ENCODE measurements around the gene DUSP8. TPM values are rescaled to one million over a fixed set of nuclear protein-coding genes. Genes with fewer than 3 reads are reported as not detected.

The DUSP8 gene
- polyA plus RNA-seq, 4 donors = 3.1 to 15.0 (median 7.1) TPM

DNA sequence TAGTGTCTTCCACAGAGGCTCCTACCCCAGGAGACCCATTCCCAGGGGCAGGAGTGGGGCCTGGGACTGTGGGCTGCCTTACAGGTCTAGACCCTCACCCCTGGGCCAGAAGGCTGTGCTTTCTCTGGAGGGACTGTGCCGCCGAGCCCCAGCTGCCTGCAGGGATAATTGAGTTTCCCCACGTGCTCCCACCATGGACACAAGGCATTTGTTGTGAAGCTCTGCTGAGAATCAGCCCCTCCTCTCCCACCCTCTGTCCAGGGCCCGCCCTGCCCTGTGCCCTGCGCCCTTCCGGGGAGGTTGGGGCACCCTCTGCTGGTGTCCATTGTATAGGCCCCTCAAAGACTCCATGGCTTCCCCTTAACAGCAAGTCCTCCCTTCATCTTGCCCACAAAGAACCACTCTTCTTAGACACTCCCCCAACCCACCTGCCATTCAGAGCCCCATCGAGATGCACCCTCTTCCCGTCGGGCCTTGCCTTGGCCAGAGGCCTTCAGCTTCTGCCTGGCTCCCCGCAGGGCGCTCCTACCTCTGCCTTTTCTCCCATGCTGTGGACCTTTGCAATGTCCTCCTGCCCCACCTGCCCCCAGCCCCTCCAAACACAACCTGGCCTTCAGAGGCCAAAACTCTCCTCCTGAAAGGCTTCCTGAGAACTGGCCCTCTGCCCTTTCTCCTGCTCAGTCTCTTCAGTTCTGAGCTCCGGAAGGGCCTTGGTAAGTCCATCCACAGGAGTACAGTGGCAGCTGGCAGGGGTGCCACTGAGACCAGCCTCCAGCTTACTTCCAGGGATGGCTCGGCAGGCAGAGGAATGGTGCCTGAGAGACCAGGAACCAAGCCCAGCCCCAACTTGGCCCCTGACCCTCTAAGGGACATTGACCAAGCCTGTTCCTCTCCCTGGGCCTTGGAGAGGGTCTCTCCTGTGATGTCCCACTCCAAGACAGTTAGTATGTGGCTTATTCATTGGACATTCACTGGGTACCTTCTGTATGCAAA is 22.4 kb downstream of the DUSP8 start:
- no peak overlapping the region for H3K27ac ChIP-seq (ENCODE audit: low read depth in 1 of 3, low read length in 2 of 3)
- H3K9me3 ChIP-seq (ENCODE audit: control insufficient read depth in 2 of 2, insufficient read depth in 1 of 2, low read depth in 1 of 2, low read length in 1 of 2) = no peaks in the 10 kb centered on the region
- peaks cover 0 to 3% (median 0%) of the 10 kb centered on the region in 3 donors for H3K36me3 ChIP-seq (ENCODE audit: control insufficient read depth in 3 of 3, insufficient read depth in 2 of 3, low read depth in 1 of 3, low read length in 3 of 3)
- no peak overlapping the region for H3K4me3 ChIP-seq (ENCODE audit: low read depth in 1 of 3, low read length in 3 of 3)
- H3K27me3 ChIP-seq (ENCODE audit: control insufficient read depth in 3 of 3, insufficient read depth in 3 of 3, low read length in 3 of 3) = peaks cover 5 to 17% (median 6%) of the 10 kb centered on the region in 3 donors
- peaks cover 0 to 39% (median 3%) of the 10 kb centered on the region in 3 donors for H3K4me1 ChIP-seq (ENCODE audit: control insufficient read depth in 3 of 3, insufficient read depth in 2 of 3, low read depth in 1 of 3, low read length in 2 of 3)
- WGBS, 3 donors = 78 to 83% (median 80%) methylated on average over 12 to 13 of the region's 13 CpGs
- FAIRE-seq (no peak), DNase-seq (no peak)

DNA sequence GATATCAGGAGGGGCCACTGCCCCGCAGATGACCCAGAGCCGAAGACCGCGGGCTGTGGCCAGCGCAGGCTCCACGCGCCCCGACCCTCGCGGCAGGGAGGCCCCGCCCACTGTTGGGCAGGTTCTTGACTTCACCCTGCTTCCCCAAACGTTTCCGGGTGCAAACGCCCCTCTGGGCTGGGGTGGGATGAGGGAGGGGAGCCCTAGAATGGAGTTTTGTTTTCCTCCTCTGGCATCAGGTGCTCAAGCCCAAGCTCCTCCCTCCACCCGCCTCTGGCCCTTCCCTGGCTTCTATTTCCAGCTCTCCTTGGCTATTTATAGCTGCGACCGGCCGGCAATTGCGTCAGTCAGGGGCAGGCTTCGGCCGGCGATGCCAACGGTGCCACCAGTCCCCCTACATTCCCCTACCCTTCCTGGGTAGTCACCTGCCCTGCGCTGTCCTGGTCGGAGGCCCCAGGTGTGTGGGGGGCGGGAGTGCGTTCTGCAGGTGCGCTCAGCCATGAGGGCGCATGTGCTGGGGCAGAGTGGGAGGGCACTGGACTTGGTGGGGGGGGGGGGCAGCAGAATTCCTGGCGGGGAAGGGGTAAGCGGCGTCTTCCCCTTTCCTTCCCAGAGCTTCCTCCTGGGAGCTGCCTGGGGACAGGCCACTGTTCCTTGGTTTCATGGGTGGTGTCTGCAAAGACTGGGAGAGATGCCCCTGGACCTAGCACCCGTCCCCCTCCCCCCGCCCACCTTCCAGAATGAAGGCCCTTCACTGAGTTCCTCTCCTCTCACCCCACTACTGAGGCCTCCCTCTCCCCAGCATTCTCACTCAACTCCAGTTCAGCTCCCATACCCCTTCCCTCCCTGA is 23.6 kb downstream of the DUSP8 start:
- H3K4me3 ChIP-seq (ENCODE audit: low read depth in 1 of 3, low read length in 3 of 3) = peak overlapping the region in 2 of 3 donors; percentile 5 to 36
- no peaks in the 10 kb centered on the region for H3K9me3 ChIP-seq (ENCODE audit: control insufficient read depth in 2 of 2, insufficient read depth in 1 of 2, low read depth in 1 of 2, low read length in 1 of 2)
- H3K36me3 ChIP-seq (ENCODE audit: control insufficient read depth in 3 of 3, insufficient read depth in 2 of 3, low read depth in 1 of 3, low read length in 3 of 3) = no peaks in the 10 kb centered on the region
- no peak for FAIRE-seq
- peaks cover 0 to 27% (median 3%) of the 10 kb centered on the region in 3 donors for H3K4me1 ChIP-seq (ENCODE audit: control insufficient read depth in 3 of 3, insufficient read depth in 2 of 3, low read depth in 1 of 3, low read length in 2 of 3)
- peak; percentile 53 to 86 for DNase-seq
- H3K27ac ChIP-seq (ENCODE audit: low read depth in 1 of 3, low read length in 2 of 3) = peak overlapping the region in 1 of 3 donors; percentile 71
- H3K27me3 ChIP-seq (ENCODE audit: control insufficient read depth in 3 of 3, insufficient read depth in 3 of 3, low read length in 3 of 3) = peaks cover 5 to 17% (median 6%) of the 10 kb centered on the region in 3 donors
- WGBS, 3 donors = 12 to 13% (median 12%) methylated on average over 21 to 34 of the region's 34 CpGs

DNA sequence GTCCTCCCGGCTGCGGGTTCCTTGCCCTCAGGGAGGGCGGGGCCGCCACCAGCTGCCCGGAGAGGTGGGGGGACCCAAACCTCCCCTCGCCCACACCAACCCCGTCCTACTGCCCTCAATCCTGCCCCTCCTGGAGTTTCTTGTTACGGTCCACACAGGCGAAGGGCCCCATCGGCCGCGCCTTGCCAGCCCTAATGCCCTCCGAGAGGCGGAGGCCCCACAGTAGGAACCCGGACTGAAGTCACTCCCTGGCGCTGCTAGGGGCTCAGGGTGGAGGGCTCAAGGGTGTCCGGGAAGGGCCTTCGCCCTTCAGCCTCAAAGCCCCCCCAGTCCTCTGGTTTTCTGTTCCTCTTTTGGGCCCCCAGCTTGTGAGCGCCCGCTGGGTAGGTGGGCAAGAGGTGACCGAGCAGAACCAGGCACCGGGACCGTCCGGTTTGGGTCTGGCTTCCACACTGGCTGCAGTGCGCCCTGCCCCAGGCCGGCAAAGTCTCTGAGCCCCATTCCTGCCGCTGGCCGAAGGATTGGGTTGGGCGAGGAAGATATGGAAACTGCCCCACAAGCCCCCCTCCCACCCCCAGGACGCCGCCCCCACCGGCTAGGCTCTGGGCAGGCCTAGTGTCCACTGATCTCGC is 24.5 kb downstream of the DUSP8 start:
- Histone ChIP-seq H3K36me3 (ENCODE audit: control insufficient read depth in 3 of 3, insufficient read depth in 2 of 3, low read depth in 1 of 3, low read length in 3 of 3) (no peaks in the 10 kb centered on the region), H3K4me3 (ENCODE audit: low read depth in 1 of 3, low read length in 3 of 3) (peak overlapping the region in 2 of 3 donors; percentile 31 to 36), H3K27me3 (ENCODE audit: control insufficient read depth in 3 of 3, insufficient read depth in 3 of 3, low read length in 3 of 3) (peaks cover 5 to 17% (median 6%) of the 10 kb centered on the region in 3 donors), H3K4me1 (ENCODE audit: control insufficient read depth in 3 of 3, insufficient read depth in 2 of 3, low read depth in 1 of 3, low read length in 2 of 3) (peaks cover 0 to 28% (median 3%) of the 10 kb centered on the region in 3 donors), H3K27ac (ENCODE audit: low read depth in 1 of 3, low read length in 2 of 3) (peak overlapping the region in 1 of 3 donors; percentile 71), H3K9me3 (ENCODE audit: control insufficient read depth in 2 of 2, insufficient read depth in 1 of 2, low read depth in 1 of 2, low read length in 1 of 2) (no peaks in the 10 kb centered on the region)
- FAIRE-seq (no peak), DNase-seq (peak in 1 of 2 donors; percentile 70)
- WGBS, 3 donors = 6 to 11% (median 10%) methylated on average over 26 to 33 of the region's 33 CpGs

DNA sequence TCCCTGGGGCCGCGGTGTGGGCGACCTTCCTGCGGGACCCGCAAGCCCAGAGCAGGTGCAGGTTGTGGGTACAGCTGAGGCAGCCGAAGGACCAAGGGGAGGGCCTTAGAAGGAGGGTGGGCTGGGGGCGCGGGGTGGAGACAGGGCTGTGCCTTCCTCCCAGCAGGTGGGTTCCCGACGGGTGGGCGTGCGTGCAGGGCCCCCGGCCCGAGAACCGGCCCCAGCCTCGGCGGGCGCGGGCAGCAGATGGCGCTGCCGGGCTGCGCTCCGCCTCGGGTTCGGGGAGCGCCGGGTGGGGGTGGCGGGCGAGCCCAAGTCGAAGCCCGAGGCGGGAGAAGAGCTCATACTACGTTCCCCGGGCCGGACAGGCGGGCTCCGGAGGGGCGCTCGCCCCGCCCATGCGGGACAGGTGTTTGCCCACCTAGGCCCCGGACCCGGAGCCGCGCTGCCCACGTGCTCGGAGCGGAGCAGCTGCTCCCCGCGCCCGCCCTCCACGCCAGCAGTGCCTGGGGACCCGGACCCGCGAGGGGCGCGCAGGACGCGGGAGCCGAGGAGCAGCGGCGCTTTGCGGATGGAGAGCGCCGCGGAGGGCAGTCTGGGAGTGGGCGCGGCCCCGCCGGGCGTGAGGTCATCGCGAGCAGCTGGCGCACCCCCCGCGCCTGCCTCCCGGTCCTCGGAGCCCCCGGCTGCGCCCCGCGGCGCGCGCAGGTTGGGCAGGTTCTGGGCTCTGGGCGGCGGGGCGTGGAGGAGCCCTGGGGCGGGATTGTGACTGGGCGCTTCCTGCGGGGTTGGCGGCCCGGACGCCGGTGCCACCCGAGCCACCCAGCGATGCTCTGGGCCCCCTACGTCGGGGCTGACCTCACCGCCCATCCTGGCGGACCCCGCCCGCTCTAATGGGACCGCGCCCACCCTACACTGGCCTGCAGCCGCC is 25.3 kb downstream of the DUSP8 start:
- peak; percentile 45 to 86 for DNase-seq
- Histone ChIP-seq H3K36me3 (ENCODE audit: control insufficient read depth in 3 of 3, insufficient read depth in 2 of 3, low read depth in 1 of 3, low read length in 3 of 3) (no peaks in the 10 kb centered on the region), H3K9me3 (ENCODE audit: control insufficient read depth in 2 of 2, insufficient read depth in 1 of 2, low read depth in 1 of 2, low read length in 1 of 2) (no peaks in the 10 kb centered on the region), H3K27me3 (ENCODE audit: control insufficient read depth in 3 of 3, insufficient read depth in 3 of 3, low read length in 3 of 3) (peaks cover 5 to 17% (median 6%) of the 10 kb centered on the region in 3 donors), H3K4me3 (ENCODE audit: low read depth in 1 of 3, low read length in 3 of 3) (peak overlapping the region; percentile 21 to 39 (median 31)), H3K27ac (ENCODE audit: low read depth in 1 of 3, low read length in 2 of 3) (peak overlapping the region in 2 of 3 donors; percentile 8 to 77), H3K4me1 (ENCODE audit: control insufficient read depth in 3 of 3, insufficient read depth in 2 of 3, low read depth in 1 of 3, low read length in 2 of 3) (peaks cover 0 to 36% (median 3%) of the 10 kb centered on the region in 3 donors)
- WGBS, 3 donors = 1 to 2% (median 2%) methylated on average over 71 to 106 of the region's 106 CpGs
- no peak for FAIRE-seq

DNA sequence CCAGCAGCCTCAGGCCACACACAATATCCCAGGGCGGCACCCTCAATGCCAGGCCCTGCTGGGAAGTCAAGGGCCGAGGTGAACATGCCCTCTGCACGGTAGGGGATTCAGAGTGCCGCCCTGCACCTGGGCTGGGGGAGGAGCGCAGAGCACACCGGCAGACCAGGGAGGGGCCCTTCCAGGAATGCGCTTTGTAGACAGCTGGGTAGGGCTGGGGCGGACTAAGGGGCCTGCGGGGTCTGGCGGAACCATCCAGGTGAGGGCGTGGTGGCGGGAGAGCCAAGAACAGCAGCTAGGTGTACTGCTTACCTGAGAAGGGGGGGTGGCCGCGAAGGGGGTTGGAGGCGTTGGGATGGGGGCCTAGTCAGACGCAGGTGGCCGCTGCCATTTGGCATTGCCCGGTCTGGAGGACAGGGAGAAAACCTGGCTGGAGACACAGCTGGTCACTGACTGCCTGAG is 26.0 kb downstream of the DUSP8 start:
- no peaks in the 10 kb centered on the region for H3K9me3 ChIP-seq (ENCODE audit: control insufficient read depth in 2 of 2, insufficient read depth in 1 of 2, low read depth in 1 of 2, low read length in 1 of 2)
- no peaks in the 10 kb centered on the region for H3K36me3 ChIP-seq (ENCODE audit: control insufficient read depth in 3 of 3, insufficient read depth in 2 of 3, low read depth in 1 of 3, low read length in 3 of 3)
- H3K4me3 ChIP-seq (ENCODE audit: low read depth in 1 of 3, low read length in 3 of 3) = peak overlapping the region in 1 of 3 donors; percentile 39
- peaks cover 5 to 21% (median 6%) of the 10 kb centered on the region in 3 donors for H3K27me3 ChIP-seq (ENCODE audit: control insufficient read depth in 3 of 3, insufficient read depth in 3 of 3, low read length in 3 of 3)
- 8 to 9% (median 9%) methylated on average over 18 of the region's 18 CpGs for WGBS, 3 donors
- H3K4me1 ChIP-seq (ENCODE audit: control insufficient read depth in 3 of 3, insufficient read depth in 2 of 3, low read depth in 1 of 3, low read length in 2 of 3) = peaks cover 0 to 37% (median 3%) of the 10 kb centered on the region in 3 donors
- H3K27ac ChIP-seq (ENCODE audit: low read depth in 1 of 3, low read length in 2 of 3) = peak overlapping the region in 1 of 3 donors; percentile 77
- DNase-seq = peak; percentile 72 to 91
- FAIRE-seq = no peak

DNA sequence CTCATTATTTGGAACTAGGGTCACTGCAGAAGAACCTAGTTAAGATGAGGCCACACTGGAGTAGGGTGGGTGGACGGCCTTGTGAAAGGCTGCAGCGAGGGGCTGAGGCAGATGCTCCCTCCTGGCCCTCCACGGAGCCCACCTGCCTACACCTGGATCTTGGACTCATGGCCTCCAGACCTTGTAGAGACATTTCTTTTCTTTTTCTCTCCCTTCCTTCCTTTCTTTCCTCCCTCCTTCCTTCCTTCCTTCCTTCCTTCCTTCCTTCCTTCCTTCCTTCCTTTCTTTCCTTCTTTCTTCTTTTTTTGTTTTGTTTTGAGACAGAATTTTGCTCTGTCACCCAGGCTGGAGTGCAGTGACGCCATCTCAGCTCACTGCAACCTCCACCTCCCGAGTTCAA is 26.6 kb downstream of the DUSP8 start:
- FAIRE-seq (no peak), DNase-seq (no peak)
- WGBS, 3 donors = 57 to 72% (median 68%) methylated on average over 5 of the region's 5 CpGs
- H3K4me3 ChIP-seq (ENCODE audit: low read depth in 1 of 3, low read length in 3 of 3) = no peak overlapping the region
- H3K36me3 ChIP-seq (ENCODE audit: control insufficient read depth in 3 of 3, insufficient read depth in 2 of 3, low read depth in 1 of 3, low read length in 3 of 3) = no peaks in the 10 kb centered on the region
- no peaks in the 10 kb centered on the region for H3K9me3 ChIP-seq (ENCODE audit: control insufficient read depth in 2 of 2, insufficient read depth in 1 of 2, low read depth in 1 of 2, low read length in 1 of 2)
- peaks cover 5 to 21% (median 6%) of the 10 kb centered on the region in 3 donors for H3K27me3 ChIP-seq (ENCODE audit: control insufficient read depth in 3 of 3, insufficient read depth in 3 of 3, low read length in 3 of 3)
- peak overlapping the region in 1 of 3 donors; percentile 77 for H3K27ac ChIP-seq (ENCODE audit: low read depth in 1 of 3, low read length in 2 of 3)
- peaks cover 0 to 37% (median 3%) of the 10 kb centered on the region in 3 donors for H3K4me1 ChIP-seq (ENCODE audit: control insufficient read depth in 3 of 3, insufficient read depth in 2 of 3, low read depth in 1 of 3, low read length in 2 of 3)

DNA sequence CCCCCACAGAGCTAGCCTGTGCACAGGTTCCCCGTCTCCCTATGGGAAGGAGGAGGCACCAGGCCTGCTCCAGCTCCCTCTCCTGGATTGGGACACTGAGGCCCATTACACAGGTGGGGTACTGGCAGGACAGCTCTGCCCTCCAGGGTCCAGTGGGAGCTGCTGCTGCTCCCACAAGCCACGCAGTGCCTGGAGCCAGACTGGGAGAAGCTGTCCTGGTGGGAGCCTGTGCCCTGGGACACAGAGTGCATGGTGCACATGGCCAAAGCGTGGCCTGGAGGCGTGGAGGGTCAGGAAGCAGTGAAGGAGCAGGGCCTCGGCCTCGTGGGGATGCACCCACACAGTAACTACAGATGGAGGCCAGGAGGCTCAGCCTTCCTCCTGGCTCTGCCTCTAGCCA is 27.5 kb downstream of the DUSP8 start:
- no peak overlapping the region for H3K4me3 ChIP-seq (ENCODE audit: low read depth in 1 of 3, low read length in 3 of 3)
- no peaks in the 10 kb centered on the region for H3K9me3 ChIP-seq (ENCODE audit: control insufficient read depth in 2 of 2, insufficient read depth in 1 of 2, low read depth in 1 of 2, low read length in 1 of 2)
- no peak for FAIRE-seq
- H3K27ac ChIP-seq (ENCODE audit: low read depth in 1 of 3, low read length in 2 of 3) = no peak overlapping the region
- H3K4me1 ChIP-seq (ENCODE audit: control insufficient read depth in 3 of 3, insufficient read depth in 2 of 3, low read depth in 1 of 3, low read length in 2 of 3) = peaks cover 0 to 37% (median 3%) of the 10 kb centered on the region in 3 donors
- no peak for DNase-seq
- H3K27me3 ChIP-seq (ENCODE audit: control insufficient read depth in 3 of 3, insufficient read depth in 3 of 3, low read length in 3 of 3) = peaks cover 5 to 19% (median 6%) of the 10 kb centered on the region in 3 donors
- WGBS, 3 donors = 85 to 87% (median 85%) methylated on average over 6 of the region's 6 CpGs
- no peaks in the 10 kb centered on the region for H3K36me3 ChIP-seq (ENCODE audit: control insufficient read depth in 3 of 3, insufficient read depth in 2 of 3, low read depth in 1 of 3, low read length in 3 of 3)
